H9 (cell line): ENCODE results near the gene PTPRN2. TPM values are rescaled to one million over a fixed set of nuclear protein-coding genes. Genes with fewer than 3 reads are reported as not detected.

Experiments used
- DNase-seq: peaks from one replicate; pipeline ENCODE4 v3.0.0-alpha.2; 2017
- H2AFZ ChIP-seq: one replicate; pipeline ENCODE4 v1.6.1; 2013; ENCODE audit warnings: mild to moderate bottlenecking, low read length, control low read depth, moderate library complexity
- H2AK5ac ChIP-seq: 2 replicates; pipeline ENCODE4 v1.6.1; 2013; ENCODE audit warnings: low read length, control low read depth, mixed read lengths; ENCODE audit not compliant: insufficient read length
- H2BK120ac ChIP-seq: one replicate; pipeline ENCODE4 v1.6.1; 2013; ENCODE audit warnings: low read depth, mild to moderate bottlenecking, low read length, control low read depth, inconsistent platforms; ENCODE audit not compliant: poor library complexity, severe bottlenecking
- H2BK12ac ChIP-seq: 2 replicates; pipeline ENCODE4 v1.6.1; 2013; ENCODE audit warnings: low read length, control low read depth, mixed read lengths, low read depth; ENCODE audit not compliant: insufficient read length
- H2BK15ac ChIP-seq: 2 replicates; pipeline ENCODE4 v1.6.1; 2013; ENCODE audit warnings: low read depth, low read length, control low read depth
- H2BK20ac ChIP-seq: one replicate; pipeline ENCODE4 v1.6.1; 2013; ENCODE audit warnings: low read depth, mild to moderate bottlenecking, low read length, control low read depth, inconsistent platforms; ENCODE audit not compliant: poor library complexity, severe bottlenecking
- H2BK5ac ChIP-seq: 2 replicates; pipeline ENCODE4 v1.6.1; 2013; ENCODE audit warnings: low read length, control low read depth, mixed read lengths; ENCODE audit not compliant: insufficient read length
- H3K14ac ChIP-seq: 2 replicates; pipeline ENCODE4 v1.6.1; 2013; ENCODE audit warnings: low read length, control low read depth; ENCODE audit not compliant: insufficient read depth
- H3K18ac ChIP-seq: 2 replicates; pipeline ENCODE4 v1.6.1; 2013; ENCODE audit warnings: low read depth, mild to moderate bottlenecking, mixed read lengths, low read length, control low read depth; ENCODE audit not compliant: insufficient read length
- H3K23ac ChIP-seq: 2 replicates; pipeline ENCODE4 v1.6.1; 2013; ENCODE audit warnings: low read length, control low read depth, mixed read lengths, low read depth; ENCODE audit not compliant: insufficient read length
- H3K23me2 ChIP-seq: 2 replicates; pipeline ENCODE4 v1.6.1; 2013; ENCODE audit warnings: low read depth, mild to moderate bottlenecking, mixed read lengths, low read length, control low read depth; ENCODE audit not compliant: insufficient read length, poor library complexity, severe bottlenecking
- H3K27ac ChIP-seq: 2 replicates; pipeline ENCODE4 v1.5.1; 2013; ENCODE audit warnings: low read length, control low read depth, mixed read lengths, low read depth; ENCODE audit not compliant: insufficient read length
- H3K27me3 ChIP-seq: 2 replicates; pipeline ENCODE4 v1.6.1; 2013; ENCODE audit warnings: low read length, control low read depth, inconsistent platforms; ENCODE audit not compliant: insufficient read depth
- H3K4ac ChIP-seq: 2 replicates; pipeline ENCODE4 v1.6.1; 2013; ENCODE audit warnings: low read depth, mild to moderate bottlenecking, control low read depth, inconsistent platforms, low read length, moderate library complexity
- H3K4me1 ChIP-seq: 2 replicates; pipeline ENCODE4 v1.6.1; 2013; ENCODE audit warnings: low read length, control low read depth, inconsistent platforms; ENCODE audit not compliant: insufficient read depth
- H3K4me2 ChIP-seq: 2 replicates; pipeline ENCODE4 v1.6.1; 2013; ENCODE audit warnings: low read length, control low read depth, mixed read lengths; ENCODE audit not compliant: insufficient read length, insufficient read depth
- H3K56ac ChIP-seq: 2 replicates; pipeline ENCODE4 v1.6.1; 2013; ENCODE audit warnings: low read depth, mild to moderate bottlenecking, mixed read lengths, low read length, control low read depth; ENCODE audit not compliant: insufficient read length
- H3K79me1 ChIP-seq: 2 replicates; pipeline ENCODE4 v1.6.1; 2013; ENCODE audit warnings: low read depth, mild to moderate bottlenecking, moderate library complexity, low read length, control low read depth, inconsistent platforms; ENCODE audit not compliant: insufficient read depth, poor library complexity, severe bottlenecking
- H3K79me2 ChIP-seq: 2 replicates; pipeline ENCODE4 v1.6.1; 2013; ENCODE audit warnings: low read length, control low read depth, inconsistent platforms; ENCODE audit not compliant: insufficient read depth
- H3K9ac ChIP-seq: 2 replicates; pipeline ENCODE4 v1.6.1; 2013; ENCODE audit warnings: low read length, control low read depth, mixed read lengths; ENCODE audit not compliant: insufficient read length; ENCODE audit errors: extremely low read depth
- H3K9me3 ChIP-seq: one replicate; pipeline ENCODE4 v1.6.1; 2013; ENCODE audit warnings: low read depth, low read length, inconsistent platforms; ENCODE audit not compliant: control insufficient read depth
- H3T11ph ChIP-seq: one replicate; pipeline ENCODE4 v1.6.1; 2013; ENCODE audit warnings: mild to moderate bottlenecking, low read length, control low read depth, inconsistent platforms
- H4K20me1 ChIP-seq: one replicate; pipeline ENCODE4 v1.6.1; 2013; ENCODE audit not compliant: control insufficient read depth, insufficient read length, insufficient read depth
- H4K5ac ChIP-seq: 2 replicates; pipeline ENCODE4 v1.6.1; 2013; ENCODE audit warnings: low read depth, mild to moderate bottlenecking, mixed read lengths, low read length, control low read depth; ENCODE audit not compliant: insufficient read length
- H4K8ac ChIP-seq: replicated peaks from 2 replicates; pipeline ENCODE4 v1.6.1; 2013; ENCODE audit warnings: low read length, control low read depth, mixed read lengths, low read depth; ENCODE audit not compliant: insufficient read length
- H4K91ac ChIP-seq: 2 replicates; pipeline ENCODE4 v1.6.1; 2013; ENCODE audit warnings: low read depth, mild to moderate bottlenecking, moderate library complexity, mixed read lengths, low read length, control low read depth; ENCODE audit not compliant: insufficient read length
- H3K27ac Mint-ChIP-seq, 3 experiments: 2 replicates in 2 of 3; 3 replicates in 1 of 3; pipeline ENCODE4 v1.8.0; 2020 to 2021; ENCODE audit warnings: mixed read lengths in 3 of 3, mild to moderate bottlenecking in 1 of 3, moderate library complexity in 1 of 3
- H3K27me3 Mint-ChIP-seq: 2 replicates; pipeline ENCODE4 v1.8.0; 2021; ENCODE audit warnings: low read depth, mild to moderate bottlenecking, moderate library complexity, mixed read lengths
- H3K36me3 Mint-ChIP-seq, 3 experiments: 2 replicates in 2 of 3; 3 replicates in 1 of 3; pipeline ENCODE4 v1.8.0; 2020 to 2021; ENCODE audit warnings: low read depth in 3 of 3, mixed read lengths in 3 of 3; ENCODE audit not compliant: insufficient read depth in 1 of 3
- H3K4me1 Mint-ChIP-seq, 2 experiments: 2 replicates each; pipeline ENCODE4 v1.8.0; 2020; ENCODE audit warnings: mixed read lengths in 2 of 2
- H3K4me3 Mint-ChIP-seq, 2 experiments: 2 replicates in 1 of 2; 3 replicates in 1 of 2; pipeline ENCODE4 v1.8.0; 2020 to 2021; ENCODE audit warnings: mild to moderate bottlenecking in 2 of 2, mixed read lengths in 2 of 2, moderate library complexity in 1 of 2
- H3K9me3 Mint-ChIP-seq, 2 experiments: 2 replicates in 1 of 2; 3 replicates in 1 of 2; pipeline ENCODE4 v1.8.0; 2020; ENCODE audit warnings: mild to moderate bottlenecking in 2 of 2, mixed read lengths in 2 of 2, moderate library complexity in 1 of 2
- CTCF ChIP-seq: fragments of 200-600 bp; sonication (generic); conservative IDR thresholded peaks from 3 replicates; pipeline ENCODE4 v1.8.0; 2021; ENCODE audit warnings: antibody characterized with exemption, mild to moderate bottlenecking
- WGBS: extraction: QIAGEN DNeasy Blood & Tissue Kit; methylation state at CpG from one replicate; pipeline ENCODE4 v1.1.7; 2013; ENCODE audit warnings: missing lambda C conversion rate, low lambda C conversion rate, mixed read lengths; ENCODE audit not compliant: insufficient read length; ENCODE audit errors: extremely low coverage; 5-methylcytosine and 5-hydroxymethylcytosine counted together
- total RNA-seq: library from RNA; stranded (reverse); gene quantifications from 2 replicates; pipeline ENCODE4 v1.2.1, GENCODE V29; 2021

The PTPRN2 gene
- total RNA-seq, 1 experiment from 2014 or later: 5.2 TPM

GRCh38 chr7:158470336-158470735, 117.3 kb downstream of the PTPRN2 start:
- no peak overlapping the region for H4K91ac ChIP-seq
- H3K9me3 ChIP-seq: no peaks in the 10 kb centered on the region
- no peaks in the 10 kb centered on the region for H3K27me3 Mint-ChIP-seq
- no CpG with 5 or more reads among the region's 16 CpGs for WGBS
- peaks cover 62 to 64% of the 10 kb centered on the region in 2 experiments for H3K4me1 Mint-ChIP-seq
- no peak for DNase-seq
- no peaks in the 10 kb centered on the region for H3K27me3 ChIP-seq
- peak overlapping the region; percentile 50 for H2BK20ac ChIP-seq
- H3K56ac ChIP-seq: no peak overlapping the region
- H4K20me1 ChIP-seq: no peaks in the 10 kb centered on the region
- no peak overlapping the region for H3K14ac ChIP-seq
- peaks cover 3 to 6% of the 10 kb centered on the region in 2 experiments; a peak in 2 of 5 replicates for H3K9me3 Mint-ChIP-seq
- no peak for TF ChIP-seq CTCF
- H2BK120ac ChIP-seq: no peak overlapping the region
- H3K79me1 ChIP-seq: no peaks in the 10 kb centered on the region
- H3K4me3 Mint-ChIP-seq: peak overlapping the region in 1 of 2 experiments; percentile 41; a peak in 1 of 5 replicates
- H3K36me3 Mint-ChIP-seq: peaks cover 0 to 5% (median 3%) of the 10 kb centered on the region in 3 experiments; a peak in 1 of 7 replicates
- no peak overlapping the region for H2BK12ac ChIP-seq
- no peak overlapping the region for H3K4ac ChIP-seq
- no peak overlapping the region for H3T11ph ChIP-seq
- H2BK5ac ChIP-seq: no peak overlapping the region
- H2AK5ac ChIP-seq: no peak overlapping the region
- H2BK15ac ChIP-seq: no peak overlapping the region
- H3K79me2 ChIP-seq: no peaks in the 10 kb centered on the region
- H3K18ac ChIP-seq: peak overlapping the region; percentile 0
- peak overlapping the region; percentile 12 for H4K8ac ChIP-seq
- no peak overlapping the region for H4K5ac ChIP-seq
- H3K27ac Mint-ChIP-seq: peak overlapping the region; percentile 81 to 99 (median 91)
- no peak overlapping the region for H3K23ac ChIP-seq
- H2AFZ ChIP-seq: no peak overlapping the region
- no peak overlapping the region for H3K9ac ChIP-seq
- no peak overlapping the region for H3K4me2 ChIP-seq
- peaks cover 19% of the 10 kb centered on the region; the same call in 1 of the 2 replicates for H3K4me1 ChIP-seq
- H3K23me2 ChIP-seq: no peaks in the 10 kb centered on the region
- H3K27ac ChIP-seq: no peak overlapping the region
